OCI-LY1 (cell line): ENCODE measurements around the gene MEIKIN.

Source experiments
- CTCF ChIP-seq: fragments of 200-600 bp; sonication (generic), shearing (Covaris generic); IDR thresholded peaks from 2 replicates; pipeline ENCODE4 v1.5.1; 2017; ENCODE audit warnings: mild to moderate bottlenecking, antibody characterized with exemption, low read length, moderate library complexity, mixed read lengths
- EZH2 ChIP-seq: fragments of 200-600 bp; sonication (generic), shearing (Covaris generic); IDR thresholded peaks from 2 replicates; pipeline ENCODE4 v1.8.0; 2017; ENCODE audit warnings: borderline replicate concordance, mixed run types, mild to moderate bottlenecking, antibody characterized with exemption, low read length, moderate library complexity, mixed read lengths

DNA sequence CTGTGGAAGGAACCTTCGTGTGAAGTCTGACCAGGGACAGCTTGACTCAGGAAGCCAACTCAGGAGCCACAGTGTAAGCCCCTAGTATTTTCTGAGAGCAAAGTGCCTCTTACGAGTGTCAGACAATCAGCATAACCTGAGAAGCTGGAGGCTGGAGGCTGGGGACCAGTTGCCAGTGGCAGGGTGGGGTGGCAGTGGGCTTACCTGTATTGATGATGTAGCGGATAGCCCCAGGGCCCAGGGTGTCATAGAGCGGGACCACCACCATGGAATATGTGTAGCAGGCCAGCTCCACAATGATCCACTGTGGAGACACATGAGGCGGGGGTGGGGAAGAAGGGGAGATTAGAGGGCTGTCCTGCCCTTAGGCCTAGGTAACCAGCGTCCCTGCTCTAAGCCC is 43.1 kb upstream of the MEIKIN start:
- TF ChIP-seq CTCF (no peak), EZH2 (no peak)
